ENCODE measurements around the gene PPP1R15B. TPM values are rescaled to one million over a fixed set of nuclear protein-coding genes. Genes with fewer than 3 reads are reported as not detected.
A peak's percentile ranks its signal among the peaks of the same experiment; 100 is the strongest.

The PPP1R15B gene
- polyA plus RNA-seq, 4 donors = 34.5 to 49.4 (median 44.7) TPM

DNA sequence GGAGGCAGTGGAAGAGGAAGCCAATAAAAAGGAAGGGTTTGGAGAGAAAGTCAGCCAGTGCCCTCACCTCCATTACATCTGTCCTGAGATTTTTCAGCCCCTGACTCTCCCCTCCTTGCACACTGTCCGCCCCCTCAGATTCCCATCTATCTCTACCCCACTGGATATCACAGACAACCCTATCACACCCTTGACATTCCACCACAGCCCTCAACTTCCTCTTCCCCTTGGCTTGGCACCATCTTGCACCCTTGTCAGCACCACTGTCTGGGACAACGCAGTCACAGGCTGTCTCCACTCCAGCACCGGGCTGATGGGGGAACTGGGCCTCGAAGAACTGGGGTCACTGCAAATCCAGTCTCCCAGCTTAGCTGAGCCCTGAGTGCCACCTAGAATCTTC, 37.7 kb downstream of the PPP1R15B start:
- DNase-seq (ENCODE audit: low read depth in 4 of 4, low spot score in 3 of 4) = no peak

DNA sequence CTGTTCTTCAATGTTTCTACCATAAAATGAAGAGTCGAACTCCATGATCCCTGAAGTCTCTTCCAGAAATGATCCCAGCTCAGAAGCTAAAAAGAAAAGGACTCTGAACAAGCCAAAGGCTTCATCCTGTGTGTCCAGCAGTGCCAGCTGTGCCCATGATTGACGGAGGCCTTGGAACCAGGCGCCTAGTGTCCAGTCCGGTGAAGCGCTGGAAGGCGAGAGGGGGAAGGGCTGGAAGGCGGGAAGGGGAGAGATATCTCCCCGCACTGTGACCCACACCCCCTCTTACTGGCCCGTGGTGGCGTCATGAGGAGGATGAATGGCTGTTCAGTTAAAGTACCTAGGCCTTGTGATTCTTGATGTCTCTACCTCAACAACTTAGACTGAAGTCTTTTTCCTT, 41.4 kb downstream of the PPP1R15B start:
- no peak for DNase-seq (ENCODE audit: low read depth in 4 of 4, low spot score in 3 of 4)

DNA sequence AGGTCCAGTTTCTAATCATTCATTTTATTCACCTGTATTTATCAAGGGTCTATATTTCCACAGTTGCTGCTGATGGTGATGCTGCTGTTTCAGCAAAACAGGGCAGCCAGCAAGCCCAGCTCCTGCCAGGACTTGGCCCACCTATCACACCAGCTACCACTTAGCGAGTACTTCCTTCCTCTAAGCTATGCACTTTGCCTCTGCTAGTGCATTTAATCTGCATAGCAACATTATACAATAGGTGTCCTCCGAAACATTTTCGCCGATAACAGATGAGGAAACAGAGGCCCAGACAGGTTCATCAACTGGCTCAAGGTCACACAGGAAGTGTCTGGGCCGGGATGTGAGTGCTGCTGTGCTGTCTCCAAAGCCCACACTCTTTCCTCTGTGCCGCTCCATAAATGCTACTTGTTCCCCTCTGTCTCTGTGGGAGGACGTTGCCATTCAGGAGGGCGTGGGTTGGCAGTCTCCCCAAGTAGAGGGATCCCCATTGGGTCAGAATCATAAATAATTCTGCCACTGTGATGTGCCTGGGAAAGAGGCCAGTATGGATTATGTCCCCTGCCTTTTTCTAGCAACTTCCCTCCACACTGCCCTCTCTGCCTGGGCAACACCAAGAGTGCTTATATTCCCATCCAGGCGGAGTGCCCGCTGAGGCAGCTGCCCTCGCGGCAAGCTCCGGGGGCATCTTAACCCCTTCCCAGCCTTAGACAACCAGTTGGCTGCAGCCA, 42.5 kb downstream of the PPP1R15B start:
- DNase-seq (ENCODE audit: low read depth in 4 of 4, low spot score in 3 of 4) = no peak

DNA sequence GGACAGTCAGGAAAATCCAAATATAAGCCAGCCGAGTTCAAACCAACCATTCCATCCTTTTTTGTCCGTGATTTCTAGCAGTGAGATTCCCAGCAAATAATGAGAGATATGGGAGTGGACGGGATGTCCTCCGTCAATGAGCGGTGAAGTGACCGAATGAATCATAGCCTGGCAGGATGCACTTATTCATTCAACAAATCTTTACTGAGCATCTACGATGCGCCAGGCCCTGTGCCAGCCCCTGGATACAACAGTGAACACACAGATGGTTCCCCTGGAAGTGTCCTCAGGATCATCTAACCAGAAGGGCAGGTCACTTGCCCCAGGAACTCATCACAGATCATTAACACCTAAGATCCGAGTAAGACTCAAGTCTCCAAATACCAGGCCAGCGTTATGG, 43.7 kb downstream of the PPP1R15B start:
- DNase-seq (ENCODE audit: low read depth in 4 of 4, low spot score in 3 of 4) = no peak

DNA sequence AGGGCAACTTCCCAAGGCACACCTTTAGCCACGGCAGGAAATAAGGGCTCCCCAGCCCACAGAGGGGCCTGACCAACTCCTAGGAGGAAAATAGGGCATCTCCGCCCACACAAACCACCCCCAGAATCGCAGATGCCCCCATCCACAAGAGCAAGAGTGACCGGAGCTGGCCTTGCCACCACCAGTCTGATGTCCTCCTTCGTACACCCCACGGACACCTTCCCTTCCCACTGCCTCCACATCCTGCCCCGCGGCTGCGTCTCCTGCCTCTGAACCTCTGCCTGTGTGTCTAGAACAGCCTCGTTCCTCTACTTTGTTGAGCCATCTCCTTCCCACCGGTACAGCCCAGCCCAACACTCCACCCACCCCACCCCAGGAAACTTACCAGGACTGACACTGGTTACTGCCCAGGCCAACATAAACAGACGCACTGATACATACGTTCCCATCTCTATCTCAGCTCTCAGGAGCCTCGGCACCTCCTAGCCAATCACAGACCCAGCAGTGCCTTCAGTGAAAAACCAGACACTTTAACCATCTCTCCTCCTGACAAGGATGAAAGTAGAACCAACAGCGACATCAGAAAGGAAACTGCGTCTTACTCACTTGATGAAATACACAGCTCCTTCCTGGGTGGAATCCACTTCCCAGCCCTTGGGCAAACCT, 44.3 kb downstream of the PPP1R15B start:
- no peak for DNase-seq (ENCODE audit: low read depth in 4 of 4, low spot score in 3 of 4)

DNA sequence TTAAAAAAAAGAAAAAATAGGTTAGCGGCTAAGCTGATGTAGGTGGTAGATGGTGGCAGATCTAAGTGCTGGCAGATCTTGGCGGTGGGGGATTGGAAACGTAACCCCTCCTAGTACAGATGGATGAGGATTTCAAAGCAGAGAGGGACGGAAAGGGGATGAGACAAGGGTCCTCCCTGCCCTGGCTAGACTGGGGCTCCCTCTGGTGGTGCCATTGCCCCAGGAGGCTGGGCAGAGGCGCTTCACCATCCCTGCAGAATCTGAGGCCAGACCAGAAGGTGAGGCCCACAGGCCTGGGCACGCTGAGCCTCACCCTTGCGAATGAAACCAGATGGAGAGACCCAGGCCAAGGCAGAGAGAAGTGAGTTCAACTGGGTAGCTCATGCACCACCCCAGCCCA, 44.9 kb downstream of the PPP1R15B start:
- no peak for DNase-seq (ENCODE audit: low read depth in 4 of 4, low spot score in 3 of 4)

DNA sequence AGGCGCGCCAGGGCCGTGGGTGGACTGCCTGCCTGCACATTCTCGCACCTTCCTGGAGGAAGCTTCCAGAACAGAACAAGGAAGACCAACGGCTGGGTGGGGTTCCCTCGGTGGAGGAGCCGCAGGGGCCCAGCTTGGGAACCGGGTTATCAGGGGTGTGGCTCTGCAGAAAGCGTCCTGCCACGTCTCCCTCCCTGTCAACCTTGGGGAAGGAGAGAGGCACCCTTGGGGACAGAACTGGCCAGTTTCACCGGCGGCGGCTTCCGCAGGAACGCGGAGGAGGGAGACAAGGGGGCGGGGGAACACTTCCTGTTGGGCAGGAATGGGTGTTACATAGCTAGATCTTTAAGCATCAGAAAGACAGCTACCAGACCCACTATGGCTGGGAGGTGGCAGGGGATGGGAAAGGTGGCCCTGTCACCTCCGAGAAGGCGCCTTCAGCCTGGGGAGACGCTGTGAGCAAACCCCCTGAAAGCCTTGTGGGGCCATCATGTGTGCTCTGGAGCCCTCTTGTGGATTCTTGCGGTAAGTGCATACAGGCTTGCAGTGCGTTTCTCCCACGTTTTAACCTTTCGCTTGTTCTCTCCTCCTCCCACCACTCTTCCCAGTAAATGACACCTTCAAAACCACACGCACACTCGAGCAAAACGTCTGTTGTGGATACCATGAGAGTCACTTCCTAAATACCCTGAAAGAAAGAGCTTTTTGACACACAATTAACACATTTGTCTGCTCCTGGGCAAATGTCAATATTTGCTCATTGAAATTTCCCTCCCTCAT, 48.1 kb downstream of the PPP1R15B start:
- DNase-seq (ENCODE audit: low read depth in 4 of 4, low spot score in 3 of 4) = peak in 2 of 4 donors; percentile 66 to 80

DNA sequence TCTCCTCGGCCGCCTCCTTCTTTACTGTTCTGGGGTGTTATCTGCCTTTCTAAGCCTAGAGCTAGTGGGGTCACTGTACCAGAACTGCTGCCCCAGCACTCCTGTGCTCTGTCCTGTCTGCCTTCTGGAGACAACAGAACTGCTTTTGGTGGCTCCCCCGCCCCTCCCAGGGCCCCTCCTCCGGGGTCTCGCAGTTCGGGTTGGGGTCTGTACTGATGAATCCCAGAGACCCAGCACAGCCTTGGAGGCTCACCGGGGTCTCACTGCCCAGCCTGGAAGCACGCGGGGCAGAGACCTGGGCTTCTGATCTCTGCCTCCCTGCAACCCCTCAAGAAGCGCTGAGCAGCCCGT, 48.7 kb downstream of the PPP1R15B start:
- no peak for DNase-seq (ENCODE audit: low read depth in 4 of 4, low spot score in 3 of 4)

DNA sequence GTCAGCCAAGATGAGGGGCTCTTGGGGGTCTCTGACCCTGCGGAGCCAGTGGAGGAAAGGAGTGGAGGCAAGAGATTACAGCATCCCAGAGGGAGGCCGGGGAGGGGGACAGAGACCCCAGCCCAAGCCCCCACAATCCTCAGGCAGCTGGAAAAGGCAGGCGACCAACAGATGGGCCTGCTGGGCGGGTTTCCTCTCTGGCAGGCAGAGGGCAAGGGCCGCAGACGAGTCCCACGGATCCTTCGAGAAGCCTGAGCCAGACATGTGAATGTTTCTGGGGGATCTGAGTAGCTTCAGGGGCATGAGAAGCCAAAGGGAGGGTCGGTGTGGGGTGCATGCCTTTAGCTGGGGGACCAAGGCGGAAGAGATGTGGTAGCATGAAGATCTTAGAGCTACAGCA, 49.8 kb downstream of the PPP1R15B start:
- no peak for DNase-seq (ENCODE audit: low read depth in 4 of 4, low spot score in 3 of 4)

DNA sequence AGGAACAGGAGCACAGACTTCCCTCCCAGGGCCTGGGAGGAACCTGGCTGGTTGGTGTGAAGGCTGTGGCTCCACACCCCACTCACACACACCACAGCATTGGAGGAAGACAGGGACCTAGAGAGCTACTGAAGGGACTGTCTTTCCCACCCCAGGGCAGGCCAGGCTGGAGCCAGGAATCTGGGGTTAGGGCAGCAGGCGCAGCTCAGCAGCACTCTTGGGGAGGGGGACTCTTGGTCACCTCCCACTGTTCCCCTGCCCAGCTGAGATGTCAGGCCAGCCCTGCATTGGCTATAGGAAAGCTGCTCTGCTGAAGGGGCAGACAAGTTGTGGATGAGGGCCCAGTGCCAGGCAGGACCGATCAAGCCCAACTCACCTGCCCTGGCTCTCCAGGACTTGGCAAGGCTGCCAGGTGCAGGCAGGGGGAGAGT, 50.3 kb downstream of the PPP1R15B start:
- no peak for DNase-seq (ENCODE audit: low read depth in 4 of 4, low spot score in 3 of 4)

DNA sequence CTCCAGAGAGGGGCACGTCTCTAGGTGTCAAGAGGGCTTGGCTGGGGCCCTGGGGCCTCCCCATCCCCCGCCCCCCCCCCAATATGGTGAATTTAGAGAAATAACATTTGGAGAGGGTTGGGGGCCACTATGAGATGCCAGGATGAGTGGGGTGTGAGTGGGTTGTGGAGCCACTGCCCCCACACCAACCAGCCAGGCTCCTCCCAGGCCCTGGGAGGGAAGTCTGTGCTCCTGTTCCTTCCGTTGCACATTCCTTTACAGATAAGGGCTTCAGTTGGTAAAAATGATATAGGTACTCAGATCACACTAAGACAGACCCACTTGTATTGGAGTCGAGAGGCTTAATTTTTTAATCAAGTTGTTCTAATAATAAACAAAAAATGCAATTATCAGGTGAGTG, 51.3 kb downstream of the PPP1R15B start:
- DNase-seq (ENCODE audit: low read depth in 4 of 4, low spot score in 3 of 4) = no peak

DNA sequence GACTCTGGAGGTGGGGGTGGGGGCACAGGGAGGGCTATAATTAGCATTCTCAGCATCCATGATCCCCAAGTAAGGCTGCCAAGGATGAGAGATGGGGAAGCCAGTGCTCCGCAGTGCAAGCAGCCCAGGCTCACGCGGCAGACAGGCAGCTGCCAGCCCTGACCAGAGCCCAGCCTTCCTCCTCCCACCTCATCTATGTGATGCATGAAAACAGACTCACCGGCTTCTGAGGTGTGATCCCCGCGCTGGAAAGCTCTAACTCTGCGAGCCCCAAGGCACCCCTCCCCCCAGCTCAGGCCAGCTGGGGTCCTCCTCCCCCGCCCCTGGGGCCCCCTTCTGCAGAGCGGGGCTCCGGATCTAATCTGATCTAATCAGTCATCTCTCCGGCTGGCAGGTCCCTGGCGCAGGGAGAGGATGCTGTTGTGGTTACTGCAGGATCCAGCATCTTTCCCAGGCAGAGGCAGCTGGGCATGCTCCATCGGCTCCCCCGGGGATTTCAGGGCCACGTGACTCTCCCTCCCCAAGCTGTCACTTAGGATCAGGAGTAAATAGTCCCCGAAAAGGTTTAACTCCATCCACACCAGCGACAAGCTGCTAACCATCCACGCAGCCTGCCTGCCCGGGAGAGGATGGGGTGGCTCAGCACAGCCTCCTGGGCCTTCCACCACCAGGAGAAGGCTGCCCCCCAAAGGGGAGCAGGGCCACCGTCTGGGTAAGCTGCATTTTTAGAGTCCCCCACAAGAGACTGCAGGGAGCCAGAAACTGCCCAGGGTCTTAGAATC, 52.0 kb downstream of the PPP1R15B start, which contains the start of gene PLEKHA6:
TSS of gene PLEKHA6 (minus strand) at position 456 of the 782 bp plus-strand sequence. CDS start 86,202 bp downstream, outside the sequence.
- no peak for DNase-seq (ENCODE audit: low read depth in 4 of 4, low spot score in 3 of 4)

DNA sequence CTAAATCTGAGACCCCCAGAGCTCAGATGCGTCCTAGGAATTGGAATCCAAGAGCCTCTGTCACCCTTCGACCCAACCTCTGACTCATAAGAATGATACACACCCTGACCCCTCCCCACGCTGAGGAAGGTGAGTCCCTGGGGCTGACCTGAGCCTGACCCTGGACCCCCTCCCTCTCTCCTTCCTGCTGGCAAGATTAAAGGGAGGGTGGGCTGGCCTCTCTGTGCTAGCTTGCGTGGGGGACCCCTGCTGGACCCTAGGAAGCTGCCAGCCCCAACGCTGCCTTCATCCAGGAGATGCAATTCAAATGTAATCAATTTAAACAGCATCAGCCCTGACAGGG, 52.5 kb downstream of the PPP1R15B start:
- DNase-seq (ENCODE audit: low read depth in 4 of 4, low spot score in 3 of 4) = no peak

DNA sequence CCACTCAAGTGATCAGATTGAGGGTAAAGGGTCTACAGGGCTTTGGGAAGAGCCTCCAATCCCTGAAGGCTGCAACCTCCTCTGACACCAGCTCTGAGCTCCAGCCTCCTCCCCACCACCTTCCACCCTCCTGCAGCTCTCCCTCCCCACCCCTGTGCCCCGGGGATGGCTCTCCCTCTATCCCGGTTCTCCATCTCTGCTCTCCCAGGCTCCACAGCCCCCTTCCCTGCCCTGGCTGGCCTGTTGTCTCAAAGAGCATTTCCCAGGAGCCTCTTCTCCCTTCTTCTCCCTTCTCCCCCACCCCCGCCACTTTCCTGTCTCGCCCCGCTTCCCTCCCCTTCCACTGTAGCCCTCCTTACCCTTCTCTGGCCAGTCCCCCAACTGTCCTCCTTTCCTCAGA, 53.0 kb downstream of the PPP1R15B start:
- no peak for DNase-seq (ENCODE audit: low read depth in 4 of 4, low spot score in 3 of 4)

DNA sequence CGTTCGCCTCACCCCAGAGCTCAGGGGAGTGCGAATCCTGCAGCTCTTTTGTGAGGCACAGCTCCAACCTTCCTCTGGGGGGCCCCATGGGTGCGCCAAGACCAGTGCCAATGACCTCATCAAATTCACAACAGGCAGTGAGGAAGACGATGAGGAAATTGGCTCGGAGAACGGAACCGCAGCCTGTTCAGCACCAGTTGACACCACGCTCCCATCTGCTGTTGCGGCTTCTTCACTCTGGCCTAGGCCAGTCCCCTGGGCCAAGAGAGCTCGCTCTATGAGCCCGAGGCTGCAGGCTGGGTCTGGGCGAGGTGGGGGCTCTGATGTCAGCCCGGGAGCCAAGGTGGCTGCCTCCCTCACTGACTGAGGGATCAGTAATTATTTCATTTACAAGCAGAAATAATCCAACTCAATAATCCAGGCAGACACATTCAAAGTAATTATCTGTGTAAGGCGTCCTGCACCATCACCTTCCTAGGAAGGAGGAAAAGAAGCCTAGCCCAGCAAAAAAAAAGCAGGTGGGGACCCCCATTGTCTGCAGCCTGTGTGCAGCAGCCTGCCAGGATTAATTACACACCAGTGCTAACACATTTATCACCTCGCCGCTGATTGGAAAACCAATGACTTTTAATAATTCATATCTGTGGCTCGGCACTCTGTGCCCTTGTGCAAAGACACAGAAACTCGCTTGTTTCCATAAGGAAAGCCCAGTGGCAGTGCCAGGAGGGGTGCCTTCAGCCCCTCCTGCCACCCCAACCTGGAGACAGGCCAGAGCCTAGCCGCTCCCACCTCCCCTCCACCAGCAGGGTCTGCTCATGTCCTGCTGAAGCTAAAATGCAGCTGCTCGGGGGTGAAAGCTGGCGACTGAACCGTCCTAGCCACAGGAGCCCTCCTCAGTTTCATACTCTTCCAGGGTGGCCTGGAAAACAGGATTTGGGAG, 53.8 kb downstream of the PPP1R15B start:
- no peak for DNase-seq (ENCODE audit: low read depth in 4 of 4, low spot score in 3 of 4)

DNA sequence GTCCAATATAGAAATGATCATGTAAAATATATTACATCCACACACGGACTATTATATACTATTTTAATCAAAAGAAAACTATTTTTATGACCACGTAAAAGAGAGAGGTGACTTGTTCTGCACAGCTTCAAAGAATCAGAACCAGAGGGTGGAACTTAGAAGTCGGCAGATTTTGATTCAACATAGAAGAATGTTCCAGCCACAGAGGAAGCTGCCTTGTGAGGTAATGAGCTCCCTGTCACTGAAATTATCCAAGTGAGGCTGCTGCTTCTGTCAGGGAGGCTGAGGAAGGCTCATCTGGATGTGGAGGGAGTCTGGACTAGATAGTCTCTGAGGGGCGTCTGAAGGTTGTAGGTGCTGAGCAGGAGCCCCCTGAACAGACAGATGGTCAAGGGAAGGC, 54.6 kb downstream of the PPP1R15B start:
- no peak for DNase-seq (ENCODE audit: low read depth in 4 of 4, low spot score in 3 of 4)

DNA sequence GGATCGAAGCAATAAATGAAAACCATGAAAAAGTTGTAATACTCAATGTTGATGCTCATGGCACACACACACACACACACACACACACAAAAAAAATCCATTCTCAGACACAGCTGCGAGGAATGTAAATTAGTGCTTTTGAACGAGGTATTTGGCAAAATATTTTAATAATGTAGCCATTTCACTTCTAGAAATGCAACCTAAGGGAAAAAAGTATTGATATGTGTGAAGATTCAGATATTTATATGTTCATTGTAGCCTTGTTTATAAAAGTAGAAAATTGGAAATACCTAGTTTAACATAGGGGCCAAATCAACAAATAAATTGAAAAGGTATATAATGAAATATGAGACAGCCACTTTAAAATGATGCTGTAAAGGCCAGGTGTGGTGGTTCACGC, 55.7 kb downstream of the PPP1R15B start:
- DNase-seq (ENCODE audit: low read depth in 4 of 4, low spot score in 3 of 4) = no peak

DNA sequence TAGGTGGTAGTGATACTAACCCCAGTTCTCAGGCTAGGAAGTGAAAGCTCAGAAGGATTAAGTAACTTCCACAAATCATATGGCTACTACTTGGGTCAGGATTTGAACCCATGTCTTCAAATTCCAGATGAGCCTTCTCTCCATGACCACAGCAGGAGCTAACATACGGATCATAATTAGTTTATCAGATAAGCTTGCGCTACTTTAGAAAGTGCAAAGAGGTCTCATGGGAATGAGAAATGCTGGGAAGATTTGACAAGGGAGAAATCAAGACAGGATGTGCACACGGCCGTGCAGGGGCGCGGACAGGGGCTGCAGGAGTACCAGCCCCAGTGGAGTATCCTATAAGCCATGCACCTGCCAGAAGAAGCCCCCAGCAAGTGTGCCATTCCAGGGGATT, 57.0 kb downstream of the PPP1R15B start:
- no peak for DNase-seq (ENCODE audit: low read depth in 4 of 4, low spot score in 3 of 4)
